ENCODE results near the gene CMBL.
"Not testable (repeated sequence)": the region's sequence is repeated elsewhere in the genome, so short reads cannot be mapped to it uniquely, and the experiment has no call there.

CMBL gene

DNA sequence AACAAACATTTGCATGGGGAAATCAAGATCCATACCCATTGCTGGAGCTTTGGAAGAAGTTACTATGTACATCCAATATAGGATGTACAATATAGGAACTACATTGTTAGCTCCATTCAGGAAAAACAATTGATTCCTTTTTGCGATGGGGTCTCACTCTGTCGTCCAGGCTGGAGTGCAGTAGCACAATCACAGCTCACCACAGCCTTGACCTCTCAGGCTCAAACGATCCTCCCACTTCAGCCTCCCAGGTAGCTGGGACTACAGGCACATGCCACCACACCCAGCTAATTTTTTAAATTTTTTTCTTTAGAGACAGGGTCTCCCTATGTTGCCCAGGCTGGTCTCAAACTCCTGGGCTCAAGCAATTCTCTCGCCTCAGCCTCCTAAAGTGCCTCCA is 60.5 kb downstream of the CMBL start:
- H3K27me3 ChIP-seq (ENCODE audit: low read depth, low read length); H3K9me3 ChIP-seq (ENCODE audit: control insufficient read depth in 1 of 2, low read length in 2 of 2); H3K27ac ChIP-seq (ENCODE audit: low read length); H3K4me3 ChIP-seq (ENCODE audit: low read depth in 1 of 2, low read length in 2 of 2); H3K36me3 ChIP-seq (ENCODE audit: control insufficient read depth in 1 of 2, insufficient read depth in 2 of 2, low read length in 2 of 2): not testable (repeated sequence)
- H3K4me1 ChIP-seq (ENCODE audit: control insufficient read depth in 1 of 2, insufficient read depth in 2 of 2, low read length in 2 of 2) = peaks cover 9 to 15% of the 10 kb centered on the region in 2 donors

DNA sequence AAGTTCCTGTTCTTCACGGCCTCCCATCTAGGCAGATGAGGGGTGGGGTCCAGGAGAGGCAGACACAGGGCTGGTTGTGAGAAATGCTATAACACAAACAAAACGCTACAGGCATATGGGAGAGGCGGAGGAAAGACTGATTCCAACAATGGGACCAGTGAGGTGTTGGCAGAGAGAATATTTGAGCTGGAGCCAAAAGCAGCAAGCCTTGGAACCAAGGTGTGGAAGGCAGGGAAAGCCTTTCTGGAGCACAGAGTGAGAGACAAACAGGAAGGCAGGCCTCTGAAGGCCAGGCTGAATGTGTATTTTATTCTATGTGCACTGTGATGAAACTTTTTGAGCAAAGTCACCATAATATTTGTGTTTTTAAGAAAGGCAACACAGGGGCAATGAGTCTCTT is 60.9 kb downstream of the CMBL start:
- Histone ChIP-seq H3K27ac (ENCODE audit: low read length) (no peak overlapping the region), H3K27me3 (ENCODE audit: low read depth, low read length) (no peaks in the 10 kb centered on the region), H3K36me3 (ENCODE audit: control insufficient read depth in 1 of 2, insufficient read depth in 2 of 2, low read length in 2 of 2) (peaks cover 0 to 4% of the 10 kb centered on the region in 2 donors), H3K4me1 (ENCODE audit: control insufficient read depth in 1 of 2, insufficient read depth in 2 of 2, low read length in 2 of 2) (peaks cover 5 to 11% of the 10 kb centered on the region in 2 donors), H3K9me3 (ENCODE audit: control insufficient read depth in 1 of 2, low read length in 2 of 2) (no peaks in the 10 kb centered on the region), H3K4me3 (ENCODE audit: low read depth in 1 of 2, low read length in 2 of 2) (no peak overlapping the region)

DNA sequence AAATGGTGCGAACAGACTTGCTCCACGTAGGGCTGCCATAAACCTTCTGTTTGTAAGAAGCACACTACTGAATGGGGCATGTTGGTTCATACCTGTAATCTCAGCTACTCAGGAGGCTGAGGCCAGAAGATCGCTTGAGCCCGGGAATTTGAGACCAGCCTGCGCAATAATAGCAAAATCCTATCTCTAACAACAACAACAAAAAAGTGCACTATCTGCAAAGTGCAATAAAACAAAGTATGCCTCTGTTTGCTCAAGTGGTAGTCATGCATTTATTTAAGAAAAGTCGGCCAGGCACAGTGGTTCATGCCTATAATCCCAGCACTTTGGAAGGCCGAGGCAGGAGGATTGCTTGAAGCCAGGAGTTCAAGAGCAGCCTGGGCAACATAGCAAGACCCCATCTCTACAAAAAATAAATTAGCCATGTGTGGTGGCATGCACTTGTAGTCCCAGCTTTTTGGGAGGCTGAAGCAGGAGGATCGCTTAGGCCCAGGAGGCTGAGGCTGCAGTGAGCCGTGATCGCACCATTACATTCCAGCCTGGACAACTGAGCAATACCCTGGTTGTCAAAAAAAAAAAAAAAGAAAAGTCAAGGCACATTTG is 63.3 kb downstream of the CMBL start:
- H3K9me3 ChIP-seq (ENCODE audit: control insufficient read depth in 1 of 2, low read length in 2 of 2) = no peaks in the 10 kb centered on the region
- peaks cover 0 to 2% of the 10 kb centered on the region in 2 donors for H3K36me3 ChIP-seq (ENCODE audit: control insufficient read depth in 1 of 2, insufficient read depth in 2 of 2, low read length in 2 of 2)
- no peak overlapping the region for H3K4me3 ChIP-seq (ENCODE audit: low read depth in 1 of 2, low read length in 2 of 2)
- peaks cover 0 to 7% of the 10 kb centered on the region in 2 donors for H3K4me1 ChIP-seq (ENCODE audit: control insufficient read depth in 1 of 2, insufficient read depth in 2 of 2, low read length in 2 of 2)
- no peaks in the 10 kb centered on the region for H3K27me3 ChIP-seq (ENCODE audit: low read depth, low read length)
- H3K27ac ChIP-seq (ENCODE audit: low read length) = no peak overlapping the region

DNA sequence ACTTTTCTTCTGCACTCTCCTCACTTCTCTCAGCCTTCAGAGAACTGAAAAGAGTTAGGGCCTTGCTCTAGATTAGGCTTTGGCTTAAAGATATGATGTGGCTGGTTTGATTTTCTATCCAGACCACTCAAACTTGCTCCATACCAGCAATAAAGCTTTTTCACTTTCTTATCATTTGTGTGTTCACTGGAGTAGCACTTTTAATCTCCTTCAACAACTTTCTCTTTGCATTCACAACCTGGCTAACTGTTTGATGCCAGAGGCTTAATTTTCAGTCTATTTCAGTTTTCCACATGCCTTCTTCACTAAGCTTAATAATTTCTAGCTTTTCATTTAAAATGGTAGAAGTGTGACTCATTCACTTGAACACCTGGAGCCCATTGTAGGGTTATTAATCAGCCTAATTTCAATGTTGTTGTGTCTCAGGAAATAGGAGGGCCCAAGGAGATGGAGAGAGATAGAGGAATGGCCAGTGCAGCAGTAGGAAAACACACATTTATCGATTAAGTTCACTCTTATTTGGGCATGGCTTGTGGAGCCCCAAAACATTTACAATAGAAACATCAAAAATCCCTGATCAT is 64.0 kb downstream of the CMBL start:
- Histone ChIP-seq H3K27ac (ENCODE audit: low read length) (no peak overlapping the region), H3K27me3 (ENCODE audit: low read depth, low read length) (no peaks in the 10 kb centered on the region), H3K4me3 (ENCODE audit: low read depth in 1 of 2, low read length in 2 of 2) (no peak overlapping the region), H3K4me1 (ENCODE audit: control insufficient read depth in 1 of 2, insufficient read depth in 2 of 2, low read length in 2 of 2) (peaks cover 0 to 4% of the 10 kb centered on the region in 2 donors), H3K9me3 (ENCODE audit: control insufficient read depth in 1 of 2, low read length in 2 of 2) (no peaks in the 10 kb centered on the region), H3K36me3 (ENCODE audit: control insufficient read depth in 1 of 2, insufficient read depth in 2 of 2, low read length in 2 of 2) (peaks cover 0 to 5% of the 10 kb centered on the region in 2 donors)

DNA sequence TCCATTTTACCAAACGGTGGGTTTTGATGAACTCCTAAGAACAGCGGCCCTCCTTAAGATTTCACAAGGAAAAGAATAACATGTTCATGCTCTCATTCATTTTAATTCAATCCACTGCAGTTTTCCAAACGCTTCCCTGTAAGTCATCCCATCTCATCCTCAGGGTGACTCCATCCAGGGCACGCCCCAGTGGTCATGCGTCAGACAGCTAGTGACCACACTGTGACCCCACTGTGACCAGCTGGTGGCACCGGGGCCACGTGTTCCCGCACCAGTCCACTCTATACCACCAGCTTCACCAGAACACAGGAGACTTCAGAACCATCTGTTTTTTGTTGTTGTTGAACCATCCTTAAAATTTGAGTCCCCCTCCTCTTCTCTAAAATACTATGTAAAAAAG is 72.4 kb downstream of the CMBL start:
- Histone ChIP-seq H3K27me3 (ENCODE audit: low read depth, low read length) (no peaks in the 10 kb centered on the region), H3K9me3 (ENCODE audit: control insufficient read depth in 1 of 2, low read length in 2 of 2) (no peaks in the 10 kb centered on the region), H3K4me3 (ENCODE audit: low read depth in 1 of 2, low read length in 2 of 2) (no peak overlapping the region), H3K27ac (ENCODE audit: low read length) (no peak overlapping the region), H3K4me1 (ENCODE audit: control insufficient read depth in 1 of 2, insufficient read depth in 2 of 2, low read length in 2 of 2) (no peaks in the 10 kb centered on the region), H3K36me3 (ENCODE audit: control insufficient read depth in 1 of 2, insufficient read depth in 2 of 2, low read length in 2 of 2) (peaks cover 19 to 27% of the 10 kb centered on the region in 2 donors)

DNA sequence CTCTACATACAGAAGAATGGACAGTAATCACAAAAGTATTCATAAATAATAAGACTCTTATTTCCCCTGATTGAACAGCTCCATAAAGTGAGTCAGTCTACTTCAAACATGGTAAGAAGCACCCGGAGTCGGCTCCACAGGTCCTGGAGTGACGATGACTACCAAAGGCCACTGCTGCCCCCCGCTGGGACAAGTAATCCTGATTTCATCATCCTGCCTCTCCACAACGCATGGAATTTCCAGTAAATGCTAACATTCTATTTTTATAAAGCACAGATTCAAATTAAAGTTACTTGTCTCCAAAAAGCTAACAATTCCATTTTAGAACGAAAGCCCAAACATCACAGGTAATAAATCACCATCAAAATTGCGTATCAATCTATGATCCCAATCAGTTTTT is 74.2 kb downstream of the CMBL start:
- H3K27ac ChIP-seq (ENCODE audit: low read length) = no peak overlapping the region
- no peak overlapping the region for H3K4me3 ChIP-seq (ENCODE audit: low read depth in 1 of 2, low read length in 2 of 2)
- peaks cover 17 to 27% of the 10 kb centered on the region in 2 donors for H3K36me3 ChIP-seq (ENCODE audit: control insufficient read depth in 1 of 2, insufficient read depth in 2 of 2, low read length in 2 of 2)

DNA sequence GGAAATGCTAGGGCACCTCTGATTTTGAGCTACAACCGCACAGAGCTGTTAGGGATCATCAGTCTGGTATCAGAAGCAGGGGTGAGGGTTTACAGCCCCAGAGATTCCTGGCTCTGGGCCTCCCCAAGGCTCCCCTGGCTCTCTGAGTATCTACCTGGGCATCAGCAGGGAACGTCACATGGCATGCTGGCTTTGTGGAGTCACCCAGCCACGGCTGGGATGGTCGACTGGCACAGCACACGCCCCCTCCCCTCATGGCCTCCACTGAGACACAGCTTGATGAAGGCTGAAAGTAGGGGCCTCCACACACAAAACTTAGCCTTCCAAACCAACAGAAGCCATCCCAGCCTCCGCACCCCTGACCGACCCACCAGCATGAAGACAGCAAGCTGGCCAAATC is 74.7 kb downstream of the CMBL start:
- Histone ChIP-seq H3K4me3 (ENCODE audit: low read depth in 1 of 2, low read length in 2 of 2) (no peak overlapping the region), H3K27ac (ENCODE audit: low read length) (no peak overlapping the region), H3K9me3 (ENCODE audit: control insufficient read depth in 1 of 2, low read length in 2 of 2) (no peaks in the 10 kb centered on the region), H3K27me3 (ENCODE audit: low read depth, low read length) (no peaks in the 10 kb centered on the region), H3K36me3 (ENCODE audit: control insufficient read depth in 1 of 2, insufficient read depth in 2 of 2, low read length in 2 of 2) (peaks cover 14 to 27% of the 10 kb centered on the region in 2 donors), H3K4me1 (ENCODE audit: control insufficient read depth in 1 of 2, insufficient read depth in 2 of 2, low read length in 2 of 2) (no peaks in the 10 kb centered on the region)

More for the DNA sequence above, 74.2 kb downstream of the CMBL start:
- Histone ChIP-seq H3K27me3 (ENCODE audit: low read depth, low read length) (no peaks in the 10 kb centered on the region), H3K4me1 (ENCODE audit: control insufficient read depth in 1 of 2, insufficient read depth in 2 of 2, low read length in 2 of 2) (no peaks in the 10 kb centered on the region), H3K9me3 (ENCODE audit: control insufficient read depth in 1 of 2, low read length in 2 of 2) (no peaks in the 10 kb centered on the region)

DNA sequence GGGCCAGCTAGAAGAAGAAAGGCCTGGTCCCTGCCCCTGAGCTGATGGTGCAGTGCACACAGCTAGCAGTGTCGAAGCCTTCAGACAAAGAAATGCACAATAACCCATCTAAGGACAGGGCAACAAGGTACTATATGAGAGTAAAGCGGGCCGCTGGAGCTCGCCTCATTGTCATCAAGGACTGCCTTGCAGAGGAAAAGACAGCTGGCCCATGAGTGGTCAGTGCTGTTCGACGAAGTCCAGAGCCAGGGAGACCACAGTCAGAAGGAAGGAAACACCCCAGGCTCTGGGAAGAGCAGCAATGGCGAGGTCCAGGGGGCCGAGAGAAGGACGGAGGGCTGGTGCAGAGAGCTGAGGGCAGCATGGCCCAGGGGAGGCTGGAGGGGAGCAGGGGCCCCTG is 75.3 kb downstream of the CMBL start:
- H3K36me3 ChIP-seq (ENCODE audit: control insufficient read depth in 1 of 2, insufficient read depth in 2 of 2, low read length in 2 of 2) = peaks cover 14 to 29% of the 10 kb centered on the region in 2 donors

DNA sequence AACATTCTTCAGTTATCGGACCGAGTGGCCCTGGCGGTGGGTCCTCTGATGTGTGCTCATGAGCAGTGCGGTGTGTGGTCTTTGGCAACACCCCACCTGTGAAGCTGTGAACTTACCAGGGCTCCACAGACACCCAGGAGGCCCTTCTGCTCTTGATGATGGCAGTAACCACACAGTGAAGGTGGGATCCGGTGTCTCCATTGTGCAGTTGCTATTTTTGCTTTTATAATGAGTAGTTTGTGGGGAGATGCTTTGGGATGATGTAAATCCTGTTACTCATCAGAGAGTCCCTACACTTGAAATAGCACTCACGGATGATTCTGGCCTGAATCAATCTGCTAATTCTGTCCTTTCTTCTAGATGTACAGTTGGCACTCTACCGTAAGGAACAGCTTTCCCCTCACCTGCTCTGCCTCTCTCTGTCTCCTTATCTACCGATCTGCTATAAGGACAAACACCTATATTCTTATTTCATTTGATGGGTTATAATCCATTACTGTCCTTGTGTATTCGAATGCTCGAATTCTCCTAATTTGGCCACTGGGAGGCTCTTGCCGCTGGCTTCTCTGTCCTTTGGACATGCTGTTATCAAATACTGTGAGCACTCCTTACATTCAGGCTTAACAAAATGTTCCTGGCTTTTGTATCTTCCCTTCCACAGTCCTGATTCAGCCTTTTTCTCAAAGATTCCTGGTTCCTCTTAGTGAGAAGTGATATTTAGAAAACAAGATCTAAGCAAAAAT is 78.2 kb downstream of the CMBL start:
- H3K36me3 ChIP-seq (ENCODE audit: control insufficient read depth in 1 of 2, insufficient read depth in 2 of 2, low read length in 2 of 2) = peaks cover 9 to 12% of the 10 kb centered on the region in 2 donors
- no peaks in the 10 kb centered on the region for H3K9me3 ChIP-seq (ENCODE audit: control insufficient read depth in 1 of 2, low read length in 2 of 2)
- H3K27ac ChIP-seq (ENCODE audit: low read length) = no peak overlapping the region
- H3K4me3 ChIP-seq (ENCODE audit: low read depth in 1 of 2, low read length in 2 of 2) = no peak overlapping the region
- H3K4me1 ChIP-seq (ENCODE audit: control insufficient read depth in 1 of 2, insufficient read depth in 2 of 2, low read length in 2 of 2) = no peaks in the 10 kb centered on the region
- no peaks in the 10 kb centered on the region for H3K27me3 ChIP-seq (ENCODE audit: low read depth, low read length)

More for the DNA sequence above, 75.3 kb downstream of the CMBL start:
- H3K27ac ChIP-seq (ENCODE audit: low read length) = no peak overlapping the region
- no peaks in the 10 kb centered on the region for H3K4me1 ChIP-seq (ENCODE audit: control insufficient read depth in 1 of 2, insufficient read depth in 2 of 2, low read length in 2 of 2)
- no peaks in the 10 kb centered on the region for H3K27me3 ChIP-seq (ENCODE audit: low read depth, low read length)
- no peaks in the 10 kb centered on the region for H3K9me3 ChIP-seq (ENCODE audit: control insufficient read depth in 1 of 2, low read length in 2 of 2)
- H3K4me3 ChIP-seq (ENCODE audit: low read depth in 1 of 2, low read length in 2 of 2) = no peak overlapping the region

DNA sequence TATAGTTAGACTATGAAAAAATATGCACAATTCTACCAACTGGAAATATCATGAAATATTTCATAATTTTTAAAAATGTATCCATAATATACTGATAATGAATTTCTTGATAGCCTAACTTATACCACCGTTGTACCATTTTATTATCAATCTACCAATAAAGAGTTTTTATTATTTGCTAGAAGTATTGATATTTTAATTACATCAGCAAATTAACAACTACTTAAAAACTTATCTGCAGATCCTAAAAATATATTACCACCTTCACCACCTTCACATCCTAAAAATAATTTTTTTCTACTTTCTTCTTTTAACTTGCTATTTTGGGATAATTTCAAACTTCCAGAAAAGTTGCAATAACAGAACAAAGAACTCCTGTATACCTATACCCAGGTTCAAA is 79.4 kb downstream of the CMBL start:
- H3K9me3 ChIP-seq (ENCODE audit: control insufficient read depth in 1 of 2, low read length in 2 of 2) = no peaks in the 10 kb centered on the region

More for the DNA sequence above, 79.4 kb downstream of the CMBL start:
- H3K4me1 ChIP-seq (ENCODE audit: control insufficient read depth in 1 of 2, insufficient read depth in 2 of 2, low read length in 2 of 2) = no peaks in the 10 kb centered on the region
- H3K27ac ChIP-seq (ENCODE audit: low read length) = no peak overlapping the region
- H3K36me3 ChIP-seq (ENCODE audit: control insufficient read depth in 1 of 2, insufficient read depth in 2 of 2, low read length in 2 of 2) = peaks cover 9 to 12% of the 10 kb centered on the region in 2 donors
- H3K27me3 ChIP-seq (ENCODE audit: low read depth, low read length) = no peaks in the 10 kb centered on the region
- no peak overlapping the region for H3K4me3 ChIP-seq (ENCODE audit: low read depth in 1 of 2, low read length in 2 of 2)
